ENCODE results near the gene KISS1R. TPM values are rescaled to one million over a fixed set of nuclear protein-coding genes. Genes with fewer than 3 reads are reported as not detected.

Gene KISS1R
- total and polyA plus RNA-seq, 2 of the 4 experiments (the other 2 are of a cell fraction): not detected

GRCh38 chr19:929203-929890 is 12.2 kb downstream of the KISS1R start:
- Histone ChIP-seq H3K9ac (ENCODE audit: low read depth, low read length) (no peak overlapping the region), H3K9me3 (ENCODE audit: control insufficient read depth, insufficient read depth, low read length) (no peaks in the 10 kb centered on the region), H3K4me1 (ENCODE audit: control insufficient read depth, insufficient read depth, low read length) (peaks cover 24% of the 10 kb centered on the region), H3K36me3 (ENCODE audit: control insufficient read depth, insufficient read depth, low read length) (peaks cover 40% of the 10 kb centered on the region), H3K23ac (ENCODE audit: low read depth, low read length) (no peak overlapping the region), H4K20me1 (ENCODE audit: insufficient read depth, low read length) (peaks cover 15% of the 10 kb centered on the region), H2AK9ac (replicated peaks; ENCODE audit: low read depth, low read length, poor library complexity) (no peak overlapping the region), H3K4me3 (ENCODE audit: insufficient read depth, low read depth, low read length) (no peak overlapping the region), H3K27ac (ENCODE audit: insufficient read depth, low read length) (no peak overlapping the region), H3K4ac (ENCODE audit: low read depth, low read length) (no peak overlapping the region), H2AFZ (replicated peaks; ENCODE audit: low read length, poor library complexity) (no peak overlapping the region), H2BK20ac (ENCODE audit: low read depth, low read length) (no peak overlapping the region), H2AK5ac (ENCODE audit: low read depth, low read length) (no peak overlapping the region), H4K8ac (ENCODE audit: low read depth in 2 of 2, low read length in 2 of 2) (no peak overlapping the region), H3K18ac (ENCODE audit: low read depth, low read length) (no peak overlapping the region), H3K27me3 (ENCODE audit: control insufficient read depth, insufficient read depth, low read length) (no peaks in the 10 kb centered on the region), H3K79me1 (ENCODE audit: low read depth in 1 of 2, low read length in 2 of 2) (peaks cover 15 to 52% of the 10 kb centered on the region in 2 experiments), H2BK5ac (ENCODE audit: low read depth, low read length, poor library complexity, severe bottlenecking) (no peak overlapping the region), H2BK15ac (ENCODE audit: low read depth, low read length) (no peak overlapping the region), H3K56ac (ENCODE audit: extremely low read depth, insufficient read depth, low read length) (no peak overlapping the region), H3K9me1 (ENCODE audit: insufficient read depth, low read length) (no peaks in the 10 kb centered on the region; the same call in 1 of the 2 replicates), H4K91ac (ENCODE audit: insufficient read depth, low read depth, low read length) (no peak overlapping the region), H4K5ac (ENCODE audit: low read depth, low read length) (no peak overlapping the region), H3K14ac (replicated peaks; ENCODE audit: low read depth, low read length) (no peak overlapping the region), H3K4me2 (ENCODE audit: low read depth, low read length) (no peak overlapping the region), H2BK120ac (ENCODE audit: low read depth, low read length) (no peak overlapping the region)
- TF ChIP-seq SMC3 (IDR thresholded peaks at IDR 0.05; ENCODE audit: low read depth, low read length): no peak
- no peak for TF ChIP-seq MAZ (IDR thresholded peaks at IDR 0.05; ENCODE audit: borderline replicate concordance, low read depth, low read length)
- TF ChIP-seq RFX5 (IDR thresholded peaks at IDR 0.05; ENCODE audit: low read depth, low read length): no peak
- TF ChIP-seq CHD1 (IDR thresholded peaks at IDR 0.05; ENCODE audit: low read depth, low read length): no peak
- TF ChIP-seq CEBPB (IDR thresholded peaks at IDR 0.05; ENCODE audit: low read depth, low read length): no peak
- no peak for TF ChIP-seq RCOR1 (IDR thresholded peaks at IDR 0.05; ENCODE audit: insufficient replicate concordance, low read length)
- TF ChIP-seq POLR2A (IDR thresholded peaks at IDR 0.05; ENCODE audit: low read depth, low read length): no peak
- TF ChIP-seq CTCF (conservative IDR thresholded peaks at IDR 0.05; ENCODE audit: low read depth, low read length): no peak
- TF ChIP-seq ELK1 (IDR thresholded peaks at IDR 0.05; ENCODE audit: borderline replicate concordance, low read depth, low read length): no peak
- TF ChIP-seq RAD21 (IDR thresholded peaks at IDR 0.05; ENCODE audit: low read length): no peak
- TF ChIP-seq NFE2L2 (IDR thresholded peaks at IDR 0.05; ENCODE audit: low read depth, low read length): no peak
- no peak for TF ChIP-seq MXI1 (IDR thresholded peaks at IDR 0.05; ENCODE audit: borderline replicate concordance, low read depth, low read length)
- TF ChIP-seq USF2 (IDR thresholded peaks at IDR 0.05; ENCODE audit: low read depth, low read length): no peak
- no peak for TF ChIP-seq BHLHE40 (IDR thresholded peaks at IDR 0.05; ENCODE audit: low read depth, low read length)
- no TSS peak for BruUV-seq (replicated peaks)
- WGBS, 2 experiments (ENCODE audit: extremely low coverage in 2 of 2, insufficient read length in 1 of 2): no CpG with 5 or more reads among the region's 51 CpGs
- in situ Hi-C loops (cut with MboI; ENCODE audit: low sequenced_read_pairs) (no loop called here), dilution Hi-C loops (cut with HindIII; ENCODE audit: low sequenced_read_pairs, unreplicated experiment) (no loop called here), intact Hi-C loops (cut with micrococcal nuclease) (no loop called here)
- ATAC-seq (ENCODE audit: low read depth) (no peak), DNase-seq (no peak)
- ChIA-PET CTCF (interaction anchor here (0.6 kb wide), 1 partner anchor 472 kb away, joined by 3 read pairs; no protein-coding TSS in a partner anchor), POLR2A (ENCODE audit: unreplicated experiment) (no interaction called here)

Data from IMR-90 (cell line).